ENCODE data around the gene PLD4.
"Not testable (repeated sequence)": the region's sequence is repeated elsewhere in the genome, so short reads cannot be mapped to it uniquely, and the experiment has no call there.

PLD4 gene

GRCh38 chr14:104908303-104908702, 16.4 kb upstream of the PLD4 start:
- no peak overlapping the region for H3K27ac ChIP-seq
- no peak overlapping the region for H3K9ac ChIP-seq (ENCODE audit: insufficient read length)
- H3K9me3 ChIP-seq (ENCODE audit: low read depth, low read length): no peaks in the 10 kb centered on the region
- no peak for TF ChIP-seq EZH2 (IDR thresholded peaks at IDR 0.05)
- TF ChIP-seq POLR2AphosphoS5 (IDR thresholded peaks at IDR 0.05; ENCODE audit: borderline replicate concordance, low read depth, low read length): no peak
- TF ChIP-seq FOXP2 (optimal IDR thresholded peaks at IDR 0.05; ENCODE audit: control extremely low read depth, extremely low read length, insufficient read depth): no peak
- no peak overlapping the region for H3K4me3 ChIP-seq
- no peak for DNase-seq (ENCODE audit: low read depth, low spot score)
- H3K36me3 ChIP-seq (ENCODE audit: insufficient read depth, low read length): no peaks in the 10 kb centered on the region

GRCh38 chr14:104912053-104912452, 12.6 kb upstream of the PLD4 start:
- Histone ChIP-seq H3K36me3 (ENCODE audit: insufficient read depth, low read length) (no peaks in the 10 kb centered on the region), H3K4me3 (no peak overlapping the region), H3K27ac (no peak overlapping the region), H3K9me3 (ENCODE audit: low read depth, low read length) (no peaks in the 10 kb centered on the region), H3K9ac (ENCODE audit: insufficient read length) (no peak overlapping the region)
- DNase-seq (ENCODE audit: low read depth, low spot score): no peak
- TF ChIP-seq POLR2AphosphoS5 (IDR thresholded peaks at IDR 0.05; ENCODE audit: borderline replicate concordance, low read depth, low read length) (no peak), EZH2 (IDR thresholded peaks at IDR 0.05) (no peak), FOXP2 (optimal IDR thresholded peaks at IDR 0.05; ENCODE audit: control extremely low read depth, extremely low read length, insufficient read depth) (no peak)

- TF ChIP-seq EZH2 (IDR thresholded peaks at IDR 0.05) (no peak), FOXP2 (optimal IDR thresholded peaks at IDR 0.05; ENCODE audit: control extremely low read depth, extremely low read length, insufficient read depth) (no peak), POLR2AphosphoS5 (IDR thresholded peaks at IDR 0.05; ENCODE audit: borderline replicate concordance, low read depth, low read length) (no peak)
- no peak for DNase-seq (ENCODE audit: low read depth, low spot score)
- Histone ChIP-seq H3K36me3 (ENCODE audit: insufficient read depth, low read length) (no peaks in the 10 kb centered on the region), H3K27ac (no peak overlapping the region), H3K9ac (ENCODE audit: insufficient read length) (no peak overlapping the region), H3K4me3 (no peak overlapping the region), H3K9me3 (ENCODE audit: low read depth, low read length) (no peaks in the 10 kb centered on the region)
These were observed 11.2 kb upstream of the PLD4 start for GRCh38 chr14:104913435-104913834.

- H3K9ac ChIP-seq (ENCODE audit: insufficient read length): no peak overlapping the region
- no peaks in the 10 kb centered on the region for H3K9me3 ChIP-seq (ENCODE audit: low read depth, low read length)
- no peaks in the 10 kb centered on the region for H3K36me3 ChIP-seq (ENCODE audit: insufficient read depth, low read length)
- H3K27ac ChIP-seq: no peak overlapping the region
- no peak for DNase-seq (ENCODE audit: low read depth, low spot score)
- H3K4me3 ChIP-seq: no peak overlapping the region
- TF ChIP-seq EZH2 (IDR thresholded peaks at IDR 0.05) (no peak), FOXP2 (optimal IDR thresholded peaks at IDR 0.05; ENCODE audit: control extremely low read depth, extremely low read length, insufficient read depth) (no peak)
These were observed 7.6 kb upstream of the PLD4 start for GRCh38 chr14:104917116-104917515.

GRCh38 chr14:104917993-104918392, 6.7 kb upstream of the PLD4 start:
- no peak overlapping the region for H3K9ac ChIP-seq (ENCODE audit: insufficient read length)
- TF ChIP-seq POLR2AphosphoS5 (IDR thresholded peaks at IDR 0.05; ENCODE audit: borderline replicate concordance, low read depth, low read length) (no peak), FOXP2 (optimal IDR thresholded peaks at IDR 0.05; ENCODE audit: control extremely low read depth, extremely low read length, insufficient read depth) (no peak), EZH2 (IDR thresholded peaks at IDR 0.05) (no peak)
- H3K27ac ChIP-seq: no peak overlapping the region
- no peak for DNase-seq (ENCODE audit: low read depth, low spot score)
- H3K36me3 ChIP-seq (ENCODE audit: insufficient read depth, low read length): no peaks in the 10 kb centered on the region
- H3K4me3 ChIP-seq: no peak overlapping the region
- H3K9me3 ChIP-seq (ENCODE audit: low read depth, low read length): no peaks in the 10 kb centered on the region

GRCh38 chr14:104919152-104919992, 5.3 kb upstream of the PLD4 start:
- not testable (repeated sequence) for H3K9me3 ChIP-seq (ENCODE audit: low read depth, low read length); H3K36me3 ChIP-seq (ENCODE audit: insufficient read depth, low read length); H3K9ac ChIP-seq (ENCODE audit: insufficient read length); H3K27ac ChIP-seq; H3K4me3 ChIP-seq; DNase-seq (ENCODE audit: low read depth, low spot score)

GRCh38 chr14:104919993-104920315, 4.7 kb upstream of the PLD4 start:
- DNase-seq (ENCODE audit: low read depth, low spot score): no peak
- Histone ChIP-seq H3K9ac (ENCODE audit: insufficient read length) (no peak overlapping the region), H3K27ac (no peak overlapping the region), H3K36me3 (ENCODE audit: insufficient read depth, low read length) (no peaks in the 10 kb centered on the region), H3K4me3 (no peak overlapping the region), H3K9me3 (ENCODE audit: low read depth, low read length) (no peaks in the 10 kb centered on the region)
- TF ChIP-seq POLR2AphosphoS5 (IDR thresholded peaks at IDR 0.05; ENCODE audit: borderline replicate concordance, low read depth, low read length) (no peak), FOXP2 (optimal IDR thresholded peaks at IDR 0.05; ENCODE audit: control extremely low read depth, extremely low read length, insufficient read depth) (no peak), EZH2 (IDR thresholded peaks at IDR 0.05) (no peak)

- no peak overlapping the region for H3K27ac ChIP-seq
- no peak overlapping the region for H3K9ac ChIP-seq (ENCODE audit: insufficient read length)
- no peak for DNase-seq (ENCODE audit: low read depth, low spot score)
- no peaks in the 10 kb centered on the region for H3K36me3 ChIP-seq (ENCODE audit: insufficient read depth, low read length)
- TF ChIP-seq FOXP2 (optimal IDR thresholded peaks at IDR 0.05; ENCODE audit: control extremely low read depth, extremely low read length, insufficient read depth): no peak
- no peak for TF ChIP-seq EZH2 (IDR thresholded peaks at IDR 0.05)
- TF ChIP-seq POLR2AphosphoS5 (IDR thresholded peaks at IDR 0.05; ENCODE audit: borderline replicate concordance, low read depth, low read length): no peak
- no peaks in the 10 kb centered on the region for H3K9me3 ChIP-seq (ENCODE audit: low read depth, low read length)
- H3K4me3 ChIP-seq: no peak overlapping the region
These were observed 849 bp upstream of the PLD4 start for GRCh38 chr14:104923640-104924420.

All from SK-N-MC (cell line).